ENCODE measurements around the gene CUX1. TPM values are rescaled to one million over a fixed set of nuclear protein-coding genes. Genes with fewer than 3 reads are reported as not detected.

Gene CUX1
- total and polyA plus RNA-seq, 2 of the 13 experiments (the other 11 are each of a cell fraction or from before 2014, with no cell fraction given): 13.7 to 14.9 TPM

GRCh38 chr7:102024005-102024768 lies 206.8 kb downstream of the CUX1 start (continued):
- no peak for TF ChIP-seq PLSCR1 (CRISPR knock-in tag; IDR thresholded peaks at IDR 0.05; ENCODE audit: borderline replicate concordance)
- TF ChIP-seq ARNT2 (CRISPR knock-in tag; IDR thresholded peaks at IDR 0.05; ENCODE audit: low read depth): 0 out of 2 replicates have a peak, but pooled peaks have one; percentile 79
- no peak for TF ChIP-seq ZNF775 (CRISPR knock-in tag; IDR thresholded peaks at IDR 0.05; ENCODE audit: borderline replicate concordance)
- no peak for TF ChIP-seq ZNF737 (CRISPR knock-in tag; IDR thresholded peaks at IDR 0.05; ENCODE audit: borderline replicate concordance)
- no peak for TF ChIP-seq ZNF660 (CRISPR knock-in tag; IDR thresholded peaks at IDR 0.05; ENCODE audit: borderline replicate concordance, low read depth)
- 0 out of 2 replicates have a peak, but pooled peaks have one; percentile 17 for TF ChIP-seq ZBTB7A (CRISPR knock-in tag; IDR thresholded peaks at IDR 0.05)
- TF ChIP-seq ZNF318 (CRISPR knock-in tag; IDR thresholded peaks at IDR 0.05): no peak
- TF ChIP-seq NFE2L2 (IDR thresholded peaks at IDR 0.05; ENCODE audit: low read length): no peak
- TF ChIP-seq ZNF792 (CRISPR knock-in tag; IDR thresholded peaks at IDR 0.05): no peak
- no peak for TF ChIP-seq AGO1 (IDR thresholded peaks at IDR 0.05; ENCODE audit: low read depth, low read length, poor library complexity, severe bottlenecking)
- no peak for TF ChIP-seq ZNF296 (CRISPR knock-in tag; conservative IDR thresholded peaks at IDR 0.05)
- TF ChIP-seq CTCF (CRISPR knock-in tag; IDR thresholded peaks at IDR 0.05): no peak
- TF ChIP-seq U2AF1 (optimal IDR thresholded peaks at IDR 0.05; ENCODE audit: low read depth, low read length): peak; percentile 9
- TF ChIP-seq ZSCAN25 (CRISPR knock-in tag; IDR thresholded peaks at IDR 0.05): 0 out of 2 replicates have a peak, but pooled peaks have one; percentile 16
- no peak for TF ChIP-seq TCF12 (IDR thresholded peaks at IDR 0.05)
- TF ChIP-seq TCF12 (CRISPR knock-in tag; IDR thresholded peaks at IDR 0.05): no peak
- TF ChIP-seq TAF15 (IDR thresholded peaks at IDR 0.05; ENCODE audit: low read depth, low read length, poor library complexity, severe bottlenecking): no peak
